CD4-positive, alpha-beta T cell treated with Interleukin-12 subunit alpha and Interleukin-12 subunit beta, for 1 hour (primary cell): ENCODE measurements around the gene OTOG.

Experiments
- DNase-seq: peaks from one replicate; pipeline ENCODE4 v3.0.0-alpha.2; 2020

Gene OTOG

GRCh38 chr11:17636721-17637120, 89.7 kb downstream of the OTOG start:
- no peak for DNase-seq

DNA sequence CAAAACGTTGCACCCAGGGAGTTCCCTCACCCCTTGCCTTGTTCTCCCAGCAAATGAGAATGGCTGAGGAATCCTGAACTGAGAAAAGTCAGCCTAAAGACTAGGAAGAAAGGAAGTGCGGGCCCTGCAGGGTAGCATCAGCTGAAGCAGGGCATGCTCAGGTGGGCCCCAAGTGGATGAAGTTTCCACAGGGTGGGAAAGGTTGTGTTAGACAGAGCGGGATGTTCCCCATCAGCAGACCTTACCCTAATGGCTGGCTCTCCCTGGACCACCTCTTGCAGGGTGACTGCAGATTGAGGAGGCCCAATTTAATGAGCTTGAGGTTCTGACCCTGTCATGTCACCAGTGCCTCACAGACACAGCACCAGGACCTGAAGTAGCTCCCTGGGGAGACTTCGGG, 90.8 kb downstream of the OTOG start:
- DNase-seq = no peak

- no peak for DNase-seq
Observed at GRCh38 chr11:17638311-17638710, 91.3 kb downstream of the OTOG start.

- DNase-seq = no peak
Observed at GRCh38 chr11:17639091-17639490, 92.0 kb downstream of the OTOG start.

- DNase-seq = no peak
Observed at GRCh38 chr11:17639781-17640180, 92.7 kb downstream of the OTOG start.

GRCh38 chr11:17640493-17641164, 93.6 kb downstream of the OTOG start:
- no peak for DNase-seq

GRCh38 chr11:17641792-17642350, 94.8 kb downstream of the OTOG start:
- DNase-seq = no peak

- DNase-seq = no peak
Observed at GRCh38 chr11:17642370-17642769, 95.3 kb downstream of the OTOG start.

GRCh38 chr11:17642980-17643379, 95.9 kb downstream of the OTOG start:
- DNase-seq = no peak

DNA sequence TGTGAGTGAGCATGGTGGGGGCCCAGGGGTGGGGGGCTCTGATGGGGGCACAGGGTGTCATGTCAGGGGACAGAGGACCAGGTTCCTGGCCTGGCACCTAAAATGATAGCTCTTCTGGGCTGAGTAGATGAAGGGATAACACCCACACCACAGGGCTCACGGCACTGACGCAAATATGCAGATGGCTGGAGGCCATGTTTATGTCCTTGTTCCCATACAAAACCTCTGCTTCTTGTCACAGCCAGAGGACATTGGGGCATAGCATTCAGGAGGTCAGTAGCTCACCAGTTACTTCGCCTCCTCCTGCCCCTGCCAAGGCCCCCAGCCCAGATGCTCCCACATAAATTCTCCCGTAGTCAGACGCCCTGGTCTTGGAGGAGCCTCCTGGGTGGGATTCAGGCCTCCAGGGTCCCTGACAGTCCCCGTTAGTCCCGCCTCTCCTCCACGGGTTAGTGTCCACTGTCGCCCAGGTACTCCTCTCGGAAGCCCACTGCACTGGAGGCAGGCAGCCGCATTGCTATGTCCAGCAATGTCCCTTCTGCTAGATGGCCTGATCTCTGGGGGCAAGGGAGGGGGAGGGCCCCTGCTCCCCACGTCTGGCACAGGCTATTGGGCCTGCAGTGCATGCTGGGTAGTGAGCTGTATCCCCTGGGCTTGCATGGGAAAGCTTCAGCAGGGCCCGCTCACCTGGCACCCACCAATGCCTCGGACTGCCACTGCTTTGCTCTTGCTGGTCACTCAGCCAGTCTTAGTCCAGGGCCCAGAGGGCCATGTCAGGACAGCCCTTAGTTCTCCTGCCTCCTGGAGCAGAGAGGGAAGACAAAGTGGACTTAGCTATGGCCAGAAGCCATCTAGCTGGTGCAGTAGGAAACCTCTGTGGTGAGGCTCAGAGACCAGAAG, 96.7 kb downstream of the OTOG start:
- no peak for DNase-seq

- no peak for DNase-seq
Observed at GRCh38 chr11:17645190-17645970, 98.3 kb downstream of the OTOG start.

GRCh38 chr11:17646451-17647145, 99.5 kb downstream of the OTOG start:
- no peak for DNase-seq

- DNase-seq = no peak
Observed at GRCh38 chr11:17648528-17648927, 101.5 kb downstream of the OTOG start.

DNA sequence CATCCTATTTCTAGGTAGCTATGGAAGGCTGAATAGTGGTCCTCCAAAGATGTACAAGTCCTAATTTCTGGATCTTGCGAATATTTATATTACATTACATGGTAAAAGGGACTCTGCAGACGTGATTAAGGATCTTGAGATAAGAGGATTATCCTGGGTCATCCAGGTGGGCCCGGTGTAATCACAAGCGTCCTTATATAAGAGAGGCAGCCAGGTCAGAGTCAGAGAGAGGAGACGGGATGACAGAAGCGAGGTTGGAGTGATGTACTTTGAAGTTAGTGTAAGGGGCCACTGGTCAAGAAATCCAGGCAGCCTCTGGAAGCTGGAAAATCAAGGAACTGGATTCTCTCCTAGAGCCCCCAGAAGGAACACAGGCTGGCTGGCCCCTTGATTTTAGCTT, 102.2 kb downstream of the OTOG start:
- DNase-seq = no peak

DNA sequence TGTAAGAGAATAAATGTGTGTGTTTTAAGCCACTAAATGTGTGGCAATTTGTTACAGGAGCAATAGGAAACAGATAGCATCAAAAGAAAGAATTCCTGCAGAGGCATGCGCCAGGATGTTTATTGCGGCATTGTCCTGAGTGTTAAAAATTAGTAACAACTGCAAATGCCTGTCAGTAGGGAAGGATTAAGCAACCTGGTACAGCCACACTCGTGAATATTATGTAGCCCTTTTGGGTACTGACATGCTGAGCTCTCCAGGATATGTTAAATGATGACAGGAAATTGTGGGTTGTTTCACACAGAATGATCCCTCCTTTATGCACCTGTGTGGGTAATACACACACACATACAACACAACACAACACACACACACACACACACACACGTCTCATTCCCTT, 102.6 kb downstream of the OTOG start:
- no peak for DNase-seq

DNA sequence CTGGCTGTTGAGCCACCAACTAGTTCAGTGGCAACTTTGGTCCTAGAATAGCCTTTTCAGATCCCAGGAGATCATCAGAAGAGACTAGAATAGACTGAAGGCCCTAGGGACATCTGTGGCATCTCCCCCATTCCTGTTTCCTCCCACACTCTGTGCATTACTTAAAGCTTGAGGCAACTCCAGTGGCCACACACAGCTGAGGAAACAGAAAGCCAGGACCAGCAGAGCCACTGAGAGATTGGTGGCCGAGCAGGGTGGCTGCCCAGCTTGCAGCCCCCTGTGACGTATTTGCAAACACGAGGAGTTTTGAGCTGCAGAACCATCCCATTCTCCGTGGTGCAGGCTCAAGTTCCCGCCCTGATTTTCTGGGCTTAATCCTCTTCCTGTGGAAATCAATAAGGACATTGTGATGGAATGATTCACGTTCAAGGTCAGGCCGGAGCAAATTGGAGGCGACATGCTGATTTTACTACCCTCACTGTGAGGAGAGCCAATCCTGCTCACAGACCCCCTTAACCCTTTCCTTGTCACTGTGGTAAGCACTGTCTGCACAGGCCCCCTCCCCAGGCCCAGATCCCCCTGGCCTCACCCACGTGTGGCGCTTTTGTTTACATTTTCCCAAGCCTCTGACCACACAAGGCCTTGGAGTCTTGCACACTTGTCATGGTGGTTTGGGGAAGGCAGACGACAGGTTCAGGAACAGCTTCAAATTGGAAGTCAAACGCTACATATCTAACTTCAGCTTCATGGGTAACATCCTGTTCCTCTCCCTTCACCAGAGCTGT, 103.3 kb downstream of the OTOG start:
- no peak for DNase-seq

GRCh38 chr11:17651061-17651460, 104.0 kb downstream of the OTOG start:
- DNase-seq = no peak

GRCh38 chr11:17651681-17652080, 104.6 kb downstream of the OTOG start:
- no peak for DNase-seq

DNA sequence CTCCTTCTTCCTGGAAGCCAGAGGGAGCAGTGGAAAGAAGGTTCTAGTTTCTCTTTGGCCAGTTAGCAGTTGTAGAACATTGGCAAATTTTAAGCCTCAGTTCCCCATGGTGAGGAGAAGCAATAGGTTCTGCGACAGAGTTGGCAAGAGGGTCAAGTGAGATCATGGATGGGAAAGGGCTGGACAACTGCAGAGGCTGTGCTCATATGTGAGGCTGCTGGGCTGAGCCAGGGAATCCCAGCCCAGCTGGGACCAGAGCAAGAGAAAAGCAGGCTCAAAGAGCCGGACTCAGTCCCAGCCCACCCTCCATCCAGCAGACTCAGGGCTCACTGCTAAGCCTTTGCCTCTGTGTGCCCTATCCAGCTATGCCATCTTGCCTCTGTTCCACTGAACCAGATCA, 105.5 kb downstream of the OTOG start:
- DNase-seq = no peak

GRCh38 chr11:17653611-17654010, 106.6 kb downstream of the OTOG start:
- no peak for DNase-seq

- DNase-seq = no peak
Observed at GRCh38 chr11:17655682-17656081, 108.6 kb downstream of the OTOG start.

GRCh38 chr11:17658211-17658610, 111.2 kb downstream of the OTOG start:
- no peak for DNase-seq
